IPS-18c (cell line): ENCODE data around the gene MTSS2.
"Not testable (repeated sequence)": the region's sequence is repeated elsewhere in the genome, so short reads cannot be mapped to it uniquely, and the experiment has no call there.

ENCODE experiments used
- H3K4me3 ChIP-seq: 2 replicates; pipeline ENCODE4 v1.7.0; 2013; ENCODE audit warnings: low read depth, mild to moderate bottlenecking, low read length, moderate library complexity; ENCODE audit not compliant: insufficient read depth
- H3K9me3 ChIP-seq: one replicate; pipeline ENCODE4 v1.6.1; 2013; ENCODE audit warnings: mild to moderate bottlenecking, low read length, moderate library complexity; ENCODE audit not compliant: control insufficient read depth, insufficient read depth

Gene MTSS2

DNA sequence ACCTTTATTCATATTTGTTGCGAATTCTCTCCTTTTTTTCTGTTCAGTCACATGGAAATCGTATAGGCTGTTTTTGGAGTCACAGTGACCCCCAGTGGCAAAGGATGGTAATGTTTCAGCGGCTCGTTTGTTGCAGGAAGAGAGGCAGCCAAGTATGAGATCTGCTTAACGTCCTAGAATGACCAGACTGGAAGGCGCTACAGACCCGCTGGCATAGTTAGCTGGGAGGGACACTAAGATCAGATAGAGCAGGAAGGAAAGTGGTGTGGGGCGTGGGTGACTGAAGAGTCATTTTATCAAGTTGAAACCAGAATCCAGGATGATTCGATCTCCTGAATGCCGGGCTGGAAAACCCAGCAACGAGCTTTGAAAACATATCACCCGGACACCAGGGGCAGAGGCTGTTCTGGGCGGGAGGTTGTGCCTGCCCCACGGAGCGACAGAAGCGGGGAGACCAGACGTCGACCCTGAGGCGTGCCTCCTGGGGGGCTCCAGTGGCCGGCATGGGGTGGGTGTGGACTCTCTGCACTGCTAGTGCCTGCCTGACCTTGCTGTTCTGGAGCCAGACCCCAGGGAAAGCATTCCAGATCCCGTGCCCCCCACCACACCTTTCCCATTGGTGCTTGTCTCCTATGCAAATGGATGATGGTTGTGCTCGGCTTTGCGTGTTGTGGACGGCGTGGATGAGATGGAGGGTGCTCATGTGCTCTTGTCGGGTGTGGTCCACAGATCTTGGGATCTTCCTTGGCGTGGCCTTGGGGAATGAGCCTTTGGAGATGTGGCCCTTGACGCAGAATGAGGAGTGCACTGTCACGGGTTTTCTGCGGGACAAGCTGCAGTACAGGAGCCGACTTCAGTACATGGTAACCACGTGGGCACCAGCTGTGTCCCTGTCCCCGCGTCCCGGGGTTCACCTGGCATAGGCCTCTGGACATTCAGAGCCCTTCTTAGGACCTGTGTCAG lies 31.8 kb downstream of the MTSS2 start:
- no peaks in the 10 kb centered on the region for H3K9me3 ChIP-seq
- H3K4me3 ChIP-seq = no peak overlapping the region

DNA sequence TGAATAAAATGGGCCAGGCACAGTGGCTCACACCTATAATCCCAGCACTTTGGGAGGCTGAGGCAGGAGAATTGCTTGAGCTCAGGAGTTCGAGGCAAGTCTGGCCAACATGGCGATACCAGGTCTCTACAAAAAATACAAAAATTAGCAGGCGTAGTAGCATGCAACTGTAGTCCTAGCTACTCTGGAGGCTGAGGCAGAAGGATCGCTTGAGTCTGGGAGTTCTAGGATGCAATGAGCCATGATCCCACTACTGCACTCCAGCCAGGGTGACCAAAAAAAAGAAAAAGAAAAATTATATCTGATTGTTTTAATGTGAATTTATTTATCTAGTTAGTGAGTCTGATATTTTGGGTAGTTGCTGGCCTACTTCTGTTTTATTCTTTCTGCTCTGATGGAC lies 32.4 kb downstream of the MTSS2 start:
- Histone ChIP-seq H3K4me3 (no peak overlapping the region), H3K9me3 (peaks cover 2% of the 10 kb centered on the region)

DNA sequence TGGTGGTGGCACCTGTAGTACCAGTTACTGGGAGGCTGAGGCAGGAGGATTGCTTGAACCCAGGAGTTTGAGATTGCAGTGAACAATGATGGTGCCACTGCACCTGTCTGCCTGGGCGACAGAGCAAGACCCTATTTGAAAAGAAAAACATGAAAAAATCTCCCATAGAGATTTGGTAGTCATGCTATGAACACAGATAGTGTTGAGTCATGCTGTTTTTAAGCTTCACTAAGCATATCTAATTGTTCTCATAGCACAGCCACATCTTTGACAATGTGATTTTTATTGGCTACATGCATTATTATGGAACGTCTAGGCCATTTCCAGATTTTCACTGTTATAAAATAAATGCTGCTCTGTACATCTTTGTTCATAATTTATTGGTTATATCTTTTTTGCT lies 33.5 kb downstream of the MTSS2 start:
- peaks cover 5% of the 10 kb centered on the region for H3K9me3 ChIP-seq
- H3K4me3 ChIP-seq = no peak overlapping the region

- Histone ChIP-seq H3K9me3 (peaks cover 5% of the 10 kb centered on the region), H3K4me3 (no peak overlapping the region)
Observed at GRCh38 chr16:70651524-70651923, 34.3 kb downstream of the MTSS2 start.

DNA sequence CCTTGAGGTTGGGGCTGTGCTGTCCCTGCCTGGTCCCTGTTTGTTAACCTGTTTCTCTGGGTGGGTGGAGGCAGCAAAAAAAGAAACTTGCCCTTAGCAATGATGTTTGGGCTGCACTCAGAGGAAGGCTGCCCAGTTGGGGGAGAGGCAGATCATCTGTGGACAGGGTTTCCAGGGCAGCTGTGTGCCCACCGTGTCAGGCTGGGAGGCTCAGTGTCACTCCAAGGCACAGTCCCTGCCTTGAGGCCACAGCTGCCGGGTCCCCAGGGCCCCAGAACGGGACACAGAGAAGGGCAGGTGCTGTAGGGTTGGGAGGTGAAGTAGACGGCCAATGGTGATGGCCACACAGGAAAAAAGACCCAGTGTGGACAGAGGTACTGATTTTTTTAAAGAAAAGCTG lies 35.6 kb downstream of the MTSS2 start:
- H3K9me3 ChIP-seq = peaks cover 5% of the 10 kb centered on the region
- no peak overlapping the region; the same call in 1 of the 2 replicates for H3K4me3 ChIP-seq

GRCh38 chr16:70649300-70649699 lies 36.6 kb downstream of the MTSS2 start:
- H3K9me3 ChIP-seq = peaks cover 5% of the 10 kb centered on the region
- no peak overlapping the region for H3K4me3 ChIP-seq

DNA sequence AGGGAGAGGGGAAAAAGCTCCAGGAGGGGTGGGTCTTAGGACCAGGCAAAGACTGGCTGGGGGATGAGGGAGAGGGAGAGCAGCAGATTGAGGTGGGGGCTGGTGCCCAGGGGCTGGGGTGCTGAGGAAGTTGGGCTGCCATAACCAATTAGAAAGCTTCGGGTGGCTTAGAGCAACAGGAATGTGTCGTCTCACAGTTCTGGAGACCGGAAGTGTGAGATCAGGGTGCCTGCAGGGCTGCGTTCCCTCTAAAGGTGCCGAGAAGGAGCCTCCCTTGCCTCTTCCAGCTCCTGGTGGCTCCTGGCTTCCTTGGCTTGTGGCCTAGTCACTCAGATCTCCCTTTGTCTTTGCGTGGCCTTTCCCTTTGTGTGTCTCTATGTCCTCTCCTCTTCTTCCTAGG lies 37.2 kb downstream of the MTSS2 start:
- no peak overlapping the region for H3K4me3 ChIP-seq

GRCh38 chr16:70647441-70648359 lies 38.2 kb downstream of the MTSS2 start:
- peaks cover 5% of the 10 kb centered on the region for H3K9me3 ChIP-seq
- H3K4me3 ChIP-seq = no peak overlapping the region

More for the DNA sequence above, 37.2 kb downstream of the MTSS2 start:
- H3K9me3 ChIP-seq = peaks cover 5% of the 10 kb centered on the region

DNA sequence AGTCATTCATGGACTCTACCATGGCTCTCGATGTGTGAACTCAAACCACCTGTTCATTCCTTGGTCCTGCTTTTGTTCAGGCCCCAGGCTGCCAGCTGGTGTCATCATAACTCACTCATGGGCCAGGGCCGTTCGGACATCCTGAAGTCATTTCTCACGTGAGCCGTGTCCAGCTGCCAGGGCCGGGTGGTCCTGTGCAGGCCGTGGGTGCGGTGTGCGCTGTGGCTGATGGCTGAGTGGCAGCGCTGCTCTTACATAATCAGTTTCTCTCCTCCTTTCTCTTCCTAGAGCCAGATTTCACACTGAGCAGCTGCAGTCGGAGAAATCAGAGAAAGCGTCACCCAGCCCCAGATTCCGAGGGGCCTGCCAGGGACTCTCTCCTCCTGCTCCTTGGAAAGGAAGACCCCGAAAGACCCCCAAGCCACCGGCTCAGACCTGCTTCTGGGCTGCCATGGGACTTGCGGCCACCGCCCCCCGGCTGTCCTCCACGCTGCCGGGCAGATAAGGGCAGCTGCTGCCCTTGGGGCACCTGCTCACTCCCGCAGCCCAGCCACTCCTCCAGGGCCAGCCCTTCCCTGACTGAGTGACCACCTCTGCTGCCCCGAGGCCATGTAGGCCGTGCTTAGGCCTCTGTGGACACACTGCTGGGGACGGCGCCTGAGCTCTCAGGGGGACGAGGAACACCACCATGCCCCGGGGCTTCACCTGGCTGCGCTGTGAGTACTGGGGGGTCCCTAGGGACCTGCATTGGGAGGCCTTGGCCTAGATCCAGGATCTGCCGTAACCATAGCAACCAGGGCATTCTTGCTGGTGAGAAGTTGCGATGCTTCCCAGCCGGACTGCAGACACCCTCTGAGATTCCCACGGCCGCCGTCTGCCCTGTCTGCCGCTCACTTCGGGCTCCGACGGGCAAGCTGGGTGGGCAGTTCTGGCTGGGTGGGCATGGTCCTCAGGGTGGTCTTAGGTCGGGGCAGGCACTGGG lies 39.3 kb downstream of the MTSS2 start, which contains the start of gene IL34:
IL34 (plus strand) TSS at position 300 of the 982 bp plus-strand sequence; CDS start at position 689, 389 bp downstream.
- no peak within 1 kb of the TSS for H3K4me3 ChIP-seq

DNA sequence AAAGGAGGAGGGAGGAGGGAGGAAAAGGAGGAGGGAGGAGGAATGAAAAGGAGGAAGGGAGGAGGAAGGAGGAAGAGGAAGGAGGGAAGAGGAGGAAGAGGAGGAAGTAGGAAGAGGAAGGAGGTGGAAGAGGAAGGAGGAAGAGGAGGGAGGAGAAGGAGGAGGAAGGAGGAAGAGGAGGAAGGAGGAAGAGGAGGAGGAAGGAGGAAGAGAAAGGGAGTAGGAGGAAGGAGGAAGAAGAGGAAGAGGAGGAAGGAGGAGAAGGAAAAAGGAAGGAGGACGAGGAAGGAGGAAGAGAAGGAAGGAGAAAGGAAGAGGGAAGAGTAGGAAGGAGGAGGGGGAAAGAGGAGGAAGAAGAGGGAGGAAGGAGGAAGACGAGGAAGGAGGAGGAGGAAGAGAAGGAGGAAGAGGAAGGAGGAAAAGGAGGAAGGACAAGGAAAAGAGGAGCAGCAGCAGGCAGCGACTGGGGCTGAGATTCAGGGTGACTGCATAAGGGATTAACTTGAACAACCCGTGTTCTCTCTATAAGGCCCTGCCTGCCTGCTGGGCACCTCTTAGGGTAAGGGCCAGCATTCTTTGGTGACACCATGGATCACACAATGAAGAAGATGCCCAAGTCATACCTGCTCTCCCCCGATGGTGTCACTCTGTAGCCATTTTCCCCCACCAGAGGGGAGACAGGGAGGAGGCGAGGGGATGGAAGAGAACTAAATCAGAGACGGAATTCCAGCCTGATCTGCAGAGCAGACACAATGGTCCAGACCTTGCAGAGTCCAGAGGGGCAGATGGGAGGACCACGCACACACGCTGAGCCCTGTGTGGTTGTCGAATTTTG lies 40.9 kb downstream of the MTSS2 start:
- Histone ChIP-seq H3K4me3 (no peak overlapping the region), H3K9me3 (peaks cover 7% of the 10 kb centered on the region)

More for the DNA sequence above, 39.3 kb downstream of the MTSS2 start, which contains the start of gene IL34:
- peaks cover 7% of the 10 kb centered on the region for H3K9me3 ChIP-seq

DNA sequence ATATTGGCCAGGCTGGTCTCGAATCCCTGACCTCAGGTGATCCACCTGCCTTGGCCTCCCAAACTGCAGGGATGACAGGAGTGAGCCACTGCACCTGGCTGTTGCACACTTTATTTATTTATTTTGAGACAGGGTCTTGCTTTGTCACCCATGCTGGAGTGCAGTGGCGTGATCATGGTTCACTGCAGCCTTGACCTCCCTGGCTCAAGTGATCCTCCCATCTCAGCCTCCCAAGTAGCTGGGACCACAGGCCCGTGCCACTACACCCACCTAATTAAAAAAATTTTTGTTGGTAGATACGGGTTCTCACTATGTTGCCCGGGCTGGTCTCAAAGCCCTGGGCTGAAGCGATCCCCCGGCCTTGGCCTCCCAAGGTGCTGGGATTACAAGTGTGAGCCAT lies 42.6 kb downstream of the MTSS2 start:
- not testable (repeated sequence) for H3K9me3 ChIP-seq, H3K4me3 ChIP-seq

GRCh38 chr16:70642633-70643032 lies 43.2 kb downstream of the MTSS2 start:
- Histone ChIP-seq H3K4me3 (no peak overlapping the region), H3K9me3 (peaks cover 2% of the 10 kb centered on the region)

GRCh38 chr16:70638814-70639792 lies 46.8 kb downstream of the MTSS2 start:
- Histone ChIP-seq H3K4me3 (no peak overlapping the region), H3K9me3 (peaks cover 2% of the 10 kb centered on the region)
